Lung microvascular endothelial cell (primary cell): ENCODE measurements around the gene GNB1. TPM values are rescaled to one million over a fixed set of nuclear protein-coding genes. Genes with fewer than 3 reads are reported as not detected.

Source experiments
- DNase-seq, 2 donors: peaks; one replicate each; pipeline versions ENCODE4 v3.0.0 to v3.0.0-alpha.2; 2010; ENCODE audit warnings: low read depth in 2 of 2
- total RNA-seq: library from RNA; depleted of rRNA; stranded (reverse); fragments of >200 nt; gene quantifications from 2 replicates; pipeline ENCODE4 v1.2.1, GENCODE V29; 2014

The GNB1 gene
- total RNA-seq, 1 donor from 2014 or later, result 93.5 TPM

GRCh38 chr1:1922956-1923833 is 32.3 kb upstream of the GNB1 start:
- DNase-seq, result no peak

GRCh38 chr1:1922702-1922955 is 31.7 kb upstream of the GNB1 start:
- no peak for DNase-seq

- no peak for DNase-seq
Observed at GRCh38 chr1:1921901-1922701, 31.2 kb upstream of the GNB1 start.

GRCh38 chr1:1921459-1921862 is 30.6 kb upstream of the GNB1 start:
- DNase-seq, result no peak

GRCh38 chr1:1920608-1921458 is 29.9 kb upstream of the GNB1 start:
- no peak for DNase-seq

- no peak for DNase-seq
Observed at GRCh38 chr1:1920057-1920607, 29.2 kb upstream of the GNB1 start.

- peak; percentile 97 to 99 for DNase-seq
Observed at GRCh38 chr1:1919304-1920056, 28.6 kb upstream of the GNB1 start.

GRCh38 chr1:1918901-1919303 is 28.0 kb upstream of the GNB1 start, which contains the start of gene TMEM52:
TMEM52 (minus strand) TSS chr1:1919279; CDS start chr1:1919265, 14 bp downstream.
- no peak for DNase-seq

- DNase-seq, result no peak
Observed at GRCh38 chr1:1917995-1918900, 27.4 kb upstream of the GNB1 start.

GRCh38 chr1:1917304-1917976 is 26.6 kb upstream of the GNB1 start:
- no peak for DNase-seq

- DNase-seq, result no peak
Observed at GRCh38 chr1:1916851-1917251, 26.0 kb upstream of the GNB1 start.

GRCh38 chr1:1915911-1916840 is 25.3 kb upstream of the GNB1 start:
- no peak for DNase-seq

GRCh38 chr1:1914971-1915692 is 24.2 kb upstream of the GNB1 start, which contains the start of gene CALML6:
CALML6 (plus strand) TSS chr1:1915260; CDS start chr1:1915281, 21 bp downstream.
- DNase-seq, result no peak

- no peak for DNase-seq
Observed at GRCh38 chr1:1914101-1914970, 23.4 kb upstream of the GNB1 start.

- DNase-seq, result no peak
Observed at GRCh38 chr1:1911350-1912041, 20.6 kb upstream of the GNB1 start.
